ENCODE results near the gene NFIA.

- TF ChIP-seq, protein P1, sequence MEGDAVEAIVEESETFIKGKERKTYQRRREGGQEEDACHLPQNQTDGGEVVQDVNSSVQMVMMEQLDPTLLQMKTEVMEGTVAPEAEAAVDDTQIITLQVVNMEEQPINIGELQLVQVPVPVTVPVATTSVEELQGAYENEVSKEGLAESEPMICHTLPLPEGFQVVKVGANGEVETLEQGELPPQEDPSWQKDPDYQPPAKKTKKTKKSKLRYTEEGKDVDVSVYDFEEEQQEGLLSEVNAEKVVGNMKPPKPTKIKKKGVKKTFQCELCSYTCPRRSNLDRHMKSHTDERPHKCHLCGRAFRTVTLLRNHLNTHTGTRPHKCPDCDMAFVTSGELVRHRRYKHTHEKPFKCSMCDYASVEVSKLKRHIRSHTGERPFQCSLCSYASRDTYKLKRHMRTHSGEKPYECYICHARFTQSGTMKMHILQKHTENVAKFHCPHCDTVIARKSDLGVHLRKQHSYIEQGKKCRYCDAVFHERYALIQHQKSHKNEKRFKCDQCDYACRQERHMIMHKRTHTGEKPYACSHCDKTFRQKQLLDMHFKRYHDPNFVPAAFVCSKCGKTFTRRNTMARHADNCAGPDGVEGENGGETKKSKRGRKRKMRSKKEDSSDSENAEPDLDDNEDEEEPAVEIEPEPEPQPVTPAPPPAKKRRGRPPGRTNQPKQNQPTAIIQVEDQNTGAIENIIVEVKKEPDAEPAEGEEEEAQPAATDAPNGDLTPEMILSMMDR (conservative IDR thresholded peaks at IDR 0.05; ENCODE audit: low read depth, low read length): no peak
- no peak for TF ChIP-seq EZH2 (IDR thresholded peaks at IDR 0.05; ENCODE audit: borderline replicate concordance, low read depth, low read length, poor library complexity, severe bottlenecking)
These were observed 109.0 kb downstream of the NFIA start for GRCh38 chr1:61191433-61191720.
